COLO668 (cell line): ENCODE data around the gene CETP.

Experiments
- DNase-seq: peaks from one replicate; lab custom pipeline; 2025; ENCODE audit not compliant: unreplicated experiment; lab: John Stamatoyannopoulos, UW

Gene CETP

GRCh38 chr16:57016831-57017230 lies 55.1 kb downstream of the CETP start:
- DNase-seq = no peak

- DNase-seq = no peak
These were observed 55.5 kb downstream of the CETP start for GRCh38 chr16:57017251-57017650.

GRCh38 chr16:57019746-57020145 lies 58.0 kb downstream of the CETP start:
- no peak for DNase-seq

- no peak for DNase-seq
These were observed 58.9 kb downstream of the CETP start for GRCh38 chr16:57020651-57021050.

GRCh38 chr16:57021757-57022156 lies 60.0 kb downstream of the CETP start:
- no peak for DNase-seq

- DNase-seq = no peak
These were observed 60.7 kb downstream of the CETP start for GRCh38 chr16:57022445-57022844.

GRCh38 chr16:57023541-57024249 lies 61.9 kb downstream of the CETP start:
- DNase-seq = no peak

- DNase-seq = no peak
These were observed 63.3 kb downstream of the CETP start for GRCh38 chr16:57024894-57025680.

- DNase-seq = no peak
These were observed 64.4 kb downstream of the CETP start for GRCh38 chr16:57025941-57026777.

- no peak for DNase-seq
These were observed 65.0 kb downstream of the CETP start for GRCh38 chr16:57026778-57027062.

- DNase-seq = no peak
These were observed 65.3 kb downstream of the CETP start for GRCh38 chr16:57027067-57027466.

GRCh38 chr16:57028086-57028485 lies 66.3 kb downstream of the CETP start:
- no peak for DNase-seq

GRCh38 chr16:57029161-57030160 lies 67.7 kb downstream of the CETP start:
- DNase-seq = no peak

- no peak for DNase-seq
These were observed 68.7 kb downstream of the CETP start for GRCh38 chr16:57030346-57030902.

GRCh38 chr16:57031156-57031555 lies 69.4 kb downstream of the CETP start:
- DNase-seq = no peak

GRCh38 chr16:57032346-57032745 lies 70.6 kb downstream of the CETP start:
- no peak for DNase-seq

GRCh38 chr16:57032931-57033330 lies 71.2 kb downstream of the CETP start:
- DNase-seq = no peak
